Ascending aorta (tissue), 2 donors: Measurements from ENCODE around the gene PLA2G6. TPM values are rescaled to one million over a fixed set of nuclear protein-coding genes. Genes with fewer than 3 reads are reported as not detected.
A peak's percentile ranks its signal among the peaks of the same experiment; 100 is the strongest.

Source experiments
- DNase-seq, 2 donors: peaks; one replicate each; pipeline ENCODE4 v3.0.0-alpha.2; 2019; ENCODE audit warnings: low spot score in 2 of 2
- H3K27ac ChIP-seq, 2 donors: fragments of 200-600 bp; sonication (generic); one replicate each; pipeline ENCODE4 v1.5.1; 2016 to 2017; ENCODE audit warnings: mild to moderate bottlenecking in 1 of 2
- H3K27me3 ChIP-seq: fragments of 200-600 bp; sonication (generic); one replicate; pipeline ENCODE4 v1.5.1; 2017
- H3K36me3 ChIP-seq, 2 donors: fragments of 200-600 bp; sonication (generic); one replicate each; pipeline ENCODE4 v1.5.1; 2016
- H3K4me1 ChIP-seq, 2 donors: fragments of 200-600 bp; sonication (generic); one replicate each; pipeline ENCODE4 v1.5.1; 2016 to 2017; ENCODE audit warnings: mild to moderate bottlenecking in 1 of 2
- H3K4me3 ChIP-seq, 2 donors: fragments of 200-600 bp; sonication (generic); one replicate each; pipeline ENCODE4 v1.5.1; 2016 to 2017; ENCODE audit warnings: mild to moderate bottlenecking in 1 of 2
- H3K9me3 ChIP-seq, 2 donors: fragments of 200-600 bp; sonication (generic); one replicate each; pipeline ENCODE4 v1.5.1; 2016
- intact Hi-C: fragments of 100-400 bp; cut with DNase I; formaldehyde crosslinking; loops from one replicate; pipeline ENCODE4 v1.15.1; 2023
- total RNA-seq: library from RNA; depleted of rRNA; stranded (reverse); fragments of >200 nt; gene quantifications from one replicate; pipeline ENCODE4 v1.1.0, GENCODE V29; 2016
- TF ChIP-seq, protein P1 (sequence below), 3 experiments: fragments of 200-600 bp in 2 of 3; fragments of 450-650 bp in 1 of 3; sonication (generic) in 2 of 3; IDR thresholded peaks; one replicate each; pipeline ENCODE4 v1.5.1; 2016 to 2019; ENCODE audit warnings: antibody characterized with exemption in 3 of 3, mild to moderate bottlenecking in 1 of 3, moderate library complexity in 1 of 3

Gene PLA2G6
- total RNA-seq, 1 donor from 2014 or later, result 79.5 TPM

DNA sequence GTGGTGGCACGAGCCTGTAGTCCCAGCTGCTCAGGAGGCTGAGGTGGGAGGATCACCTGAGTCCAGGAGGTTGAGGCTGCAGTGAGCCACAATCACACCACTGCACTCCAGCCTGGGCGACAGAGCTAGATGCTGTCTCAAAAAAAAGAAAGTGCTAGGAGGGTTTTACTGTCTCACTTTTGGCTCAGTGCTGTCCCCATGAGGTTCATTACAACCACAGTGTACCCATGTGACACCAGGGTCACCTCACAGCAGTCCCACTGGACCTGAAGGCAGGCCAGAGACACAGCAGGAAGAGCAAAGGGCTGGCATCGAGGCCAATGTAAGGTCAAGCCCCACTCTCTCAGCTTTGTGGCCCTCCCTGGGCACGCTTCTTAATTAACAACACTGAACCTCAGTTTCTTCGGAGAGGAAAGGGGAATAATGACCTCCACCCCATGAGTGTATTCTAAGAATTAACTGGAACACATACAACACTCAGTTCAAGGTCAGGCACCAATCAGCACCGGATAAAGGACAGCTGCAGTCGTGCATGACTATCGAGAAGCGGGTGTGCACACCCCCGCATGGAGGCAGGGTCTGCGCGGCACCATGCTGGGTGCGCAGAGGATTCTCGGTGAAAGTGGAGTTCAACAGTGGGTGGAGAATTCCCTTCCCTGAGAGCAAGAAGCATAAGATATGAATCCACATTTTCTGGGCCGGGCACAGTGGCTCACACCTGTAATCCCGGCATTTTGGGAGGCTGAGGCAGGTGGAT, 40.2 kb downstream of the PLA2G6 start:
- Histone ChIP-seq H3K4me3 (no peak overlapping the region), H3K9me3 (no peaks in the 10 kb centered on the region), H3K27ac (no peak overlapping the region), H3K27me3 (no peaks in the 10 kb centered on the region), H3K36me3 (no peaks in the 10 kb centered on the region), H3K4me1 (no peaks in the 10 kb centered on the region)
- intact Hi-C loops, result no loop called here
- peak in 1 of 2 donors; percentile 27 for DNase-seq
- TF ChIP-seq, protein P1, sequence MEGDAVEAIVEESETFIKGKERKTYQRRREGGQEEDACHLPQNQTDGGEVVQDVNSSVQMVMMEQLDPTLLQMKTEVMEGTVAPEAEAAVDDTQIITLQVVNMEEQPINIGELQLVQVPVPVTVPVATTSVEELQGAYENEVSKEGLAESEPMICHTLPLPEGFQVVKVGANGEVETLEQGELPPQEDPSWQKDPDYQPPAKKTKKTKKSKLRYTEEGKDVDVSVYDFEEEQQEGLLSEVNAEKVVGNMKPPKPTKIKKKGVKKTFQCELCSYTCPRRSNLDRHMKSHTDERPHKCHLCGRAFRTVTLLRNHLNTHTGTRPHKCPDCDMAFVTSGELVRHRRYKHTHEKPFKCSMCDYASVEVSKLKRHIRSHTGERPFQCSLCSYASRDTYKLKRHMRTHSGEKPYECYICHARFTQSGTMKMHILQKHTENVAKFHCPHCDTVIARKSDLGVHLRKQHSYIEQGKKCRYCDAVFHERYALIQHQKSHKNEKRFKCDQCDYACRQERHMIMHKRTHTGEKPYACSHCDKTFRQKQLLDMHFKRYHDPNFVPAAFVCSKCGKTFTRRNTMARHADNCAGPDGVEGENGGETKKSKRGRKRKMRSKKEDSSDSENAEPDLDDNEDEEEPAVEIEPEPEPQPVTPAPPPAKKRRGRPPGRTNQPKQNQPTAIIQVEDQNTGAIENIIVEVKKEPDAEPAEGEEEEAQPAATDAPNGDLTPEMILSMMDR (IDR thresholded peaks at IDR 0.05), result no peak

DNA sequence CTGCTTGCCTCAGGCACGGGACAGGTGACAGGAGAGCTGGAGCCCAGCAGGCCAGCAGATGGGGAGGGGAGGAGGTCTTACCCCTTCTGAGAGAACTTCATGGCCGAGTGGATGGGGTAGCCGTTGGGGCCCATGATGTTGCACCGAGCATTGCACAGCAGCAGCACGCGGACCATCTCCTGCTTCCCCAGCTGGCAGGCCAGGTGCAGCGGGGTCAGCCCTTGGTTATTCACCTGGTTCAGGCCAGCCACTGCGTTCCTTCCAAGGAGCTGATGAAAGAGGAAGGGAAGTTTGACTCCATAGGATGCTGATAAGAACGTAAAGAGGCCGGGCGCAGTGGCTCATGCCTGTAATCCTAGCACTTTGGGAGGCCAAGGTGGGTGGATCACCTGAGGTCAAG, 41.7 kb downstream of the PLA2G6 start:
- Histone ChIP-seq H3K27me3 (no peaks in the 10 kb centered on the region), H3K4me3 (no peak overlapping the region), H3K9me3 (no peaks in the 10 kb centered on the region), H3K27ac (no peak overlapping the region), H3K4me1 (no peaks in the 10 kb centered on the region), H3K36me3 (no peaks in the 10 kb centered on the region)
- peak in 1 of 2 donors; percentile 42 for DNase-seq
- intact Hi-C loops, result no loop called here
- TF ChIP-seq, protein P1 (IDR thresholded peaks at IDR 0.05), result no peak

DNA sequence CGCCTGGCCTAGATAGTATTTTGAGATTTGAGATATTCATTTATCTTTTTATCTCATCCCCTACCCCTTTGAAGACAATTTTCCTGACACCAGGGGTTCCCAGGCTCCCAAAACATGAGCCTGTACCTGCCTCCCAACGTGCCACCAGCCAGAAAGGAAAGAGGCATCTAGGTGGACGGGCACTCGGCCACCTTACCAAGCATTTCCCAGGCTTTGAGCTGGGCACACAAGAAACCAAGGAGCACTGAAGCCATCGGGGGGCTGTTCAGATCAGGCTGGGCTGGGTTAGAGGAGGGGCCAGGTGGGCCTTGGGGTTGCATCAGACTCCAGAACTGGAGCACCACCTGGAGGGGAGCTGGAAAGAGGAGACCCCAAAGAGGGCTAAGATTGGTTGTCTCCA, 42.7 kb downstream of the PLA2G6 start:
- DNase-seq, result peak in 1 of 2 donors; percentile 52
- intact Hi-C loops, result no loop called here
- Histone ChIP-seq H3K4me3 (no peak overlapping the region), H3K9me3 (no peaks in the 10 kb centered on the region), H3K36me3 (no peaks in the 10 kb centered on the region), H3K4me1 (no peaks in the 10 kb centered on the region), H3K27ac (no peak overlapping the region), H3K27me3 (no peaks in the 10 kb centered on the region)
- TF ChIP-seq, protein P1 (IDR thresholded peaks at IDR 0.05), result no peak

DNA sequence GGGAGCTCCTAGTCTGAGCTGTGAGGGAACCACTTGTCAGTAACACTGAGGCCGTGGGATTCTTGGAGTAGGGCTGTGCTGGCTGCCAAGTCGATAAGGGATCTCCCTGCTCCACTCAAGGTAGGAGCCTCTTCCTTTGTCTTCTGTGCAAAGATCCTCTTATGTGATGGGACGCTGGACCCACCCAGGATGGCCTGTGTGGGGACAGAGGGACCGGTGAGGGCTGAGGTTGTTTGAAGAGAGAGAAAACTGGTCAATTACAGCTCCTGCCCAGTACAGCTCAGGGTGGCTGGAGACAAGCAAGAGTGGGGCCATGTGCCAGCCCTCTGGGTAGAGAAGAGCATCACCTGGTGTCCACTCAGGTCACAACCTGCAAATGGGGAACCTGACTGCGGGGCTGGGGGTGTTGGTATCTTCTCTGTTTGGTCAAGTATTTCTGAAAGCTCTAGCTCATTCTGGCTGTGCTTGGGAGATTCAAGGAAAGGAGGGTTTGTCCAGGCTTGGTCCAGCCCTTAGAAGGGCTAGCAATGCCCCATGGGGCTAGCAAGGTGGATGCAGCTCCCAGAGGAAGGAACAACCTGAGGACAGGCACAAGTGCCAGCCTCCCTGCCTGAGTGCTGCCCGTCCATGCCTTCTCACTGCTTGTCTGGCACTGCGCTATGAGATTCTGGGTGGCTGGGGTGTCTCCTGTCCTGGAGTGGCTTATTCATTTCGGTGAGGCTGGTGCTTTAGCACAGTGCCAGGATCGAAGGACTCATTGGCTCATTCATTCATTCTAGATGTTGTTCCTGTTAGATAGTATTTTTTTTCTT, 43.5 kb downstream of the PLA2G6 start:
- Histone ChIP-seq H3K4me1 (no peaks in the 10 kb centered on the region), H3K27ac (no peak overlapping the region), H3K27me3 (no peaks in the 10 kb centered on the region), H3K9me3 (no peaks in the 10 kb centered on the region), H3K4me3 (no peak overlapping the region), H3K36me3 (no peaks in the 10 kb centered on the region)
- intact Hi-C loops, result no loop called here
- peak in 1 of 2 donors; percentile 37 for DNase-seq
- TF ChIP-seq, protein P1 (IDR thresholded peaks at IDR 0.05), result no peak

DNA sequence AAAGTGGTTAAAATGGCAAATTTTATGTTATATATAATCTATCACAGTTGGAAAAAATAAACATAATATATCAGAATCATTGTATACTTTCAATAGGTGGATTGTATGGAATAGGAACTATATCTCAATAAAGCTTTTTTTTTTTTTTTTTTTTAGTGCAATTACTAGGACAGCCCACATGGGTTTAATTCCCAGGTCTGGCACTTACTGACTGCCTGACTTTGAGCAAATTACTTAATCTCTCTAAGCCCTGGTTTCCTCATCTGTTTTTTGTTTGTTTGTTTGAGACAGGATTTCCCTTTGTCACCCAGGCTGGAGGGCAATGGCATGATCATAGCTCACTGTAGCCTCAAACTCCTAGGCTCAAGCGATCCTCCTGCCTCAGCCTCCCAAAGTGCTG, 45.0 kb downstream of the PLA2G6 start:
- Histone ChIP-seq H3K27me3 (no peaks in the 10 kb centered on the region), H3K9me3 (no peaks in the 10 kb centered on the region), H3K27ac (no peak overlapping the region), H3K4me3 (no peak overlapping the region), H3K36me3 (no peaks in the 10 kb centered on the region), H3K4me1 (no peaks in the 10 kb centered on the region)
- intact Hi-C loops, result no loop called here
- DNase-seq, result no peak
- TF ChIP-seq, protein P1 (IDR thresholded peaks at IDR 0.05), result no peak
